ENCODE measurements around the gene NTF4. TPM values are rescaled to one million over a fixed set of nuclear protein-coding genes. Genes with fewer than 3 reads are reported as not detected.
"Not testable (repeated sequence)": the region's sequence is repeated elsewhere in the genome, so short reads cannot be mapped to it uniquely, and the experiment has no call there.

Gene NTF4
- polyA plus RNA-seq, 1 of the 3 experiments (the other 2 are of a cell fraction) = 0.66 TPM

GRCh38 chr19:49043548-49043947 lies 21.1 kb downstream of the NTF4 start, which contains the start of gene CGB5:
TSS of gene CGB5 (plus strand) at chr19:49043848. CDS start at chr19:49044210, 362 bp downstream.
- H3K9ac ChIP-seq; H3K4me1 ChIP-seq (ENCODE audit: control insufficient read depth in 1 of 2, insufficient read depth in 2 of 2, low read depth in 1 of 2, low read length in 1 of 2); H3K4me2 ChIP-seq; H2AFZ ChIP-seq (ENCODE audit: low read depth); H3K36me3 ChIP-seq (replicated peaks in 1 of 2; ENCODE audit: control insufficient read depth in 1 of 2, insufficient read depth in 2 of 2, low read length in 1 of 2); H3K9me2 ChIP-seq; H3F3A ChIP-seq (replicated peaks; ENCODE audit: insufficient read depth); H3K4me3 ChIP-seq (ENCODE audit: low read depth in 2 of 2, low read length in 1 of 2); H3K79me2 ChIP-seq (ENCODE audit: insufficient read depth); H3K9me3 ChIP-seq; H3K27me3 ChIP-seq (ENCODE audit: insufficient read depth); DNase-seq; CTCF ChIA-PET; H4K20me1 ChIP-seq (ENCODE audit: insufficient read depth); H3K27ac ChIP-seq (ENCODE audit: low read depth in 2 of 2, low read length in 1 of 2); POLR2A ChIA-PET: not testable (repeated sequence)
- 57% methylated on average over 13 of the region's 15 CpGs for WGBS (ENCODE audit: low lambda C conversion rate)

- H3K27me3 ChIP-seq (ENCODE audit: insufficient read depth); H3K9me2 ChIP-seq; H3K4me3 ChIP-seq (ENCODE audit: low read depth in 2 of 2, low read length in 1 of 2); H3K9me3 ChIP-seq; H2AFZ ChIP-seq (ENCODE audit: low read depth); POLR2A ChIA-PET; H3F3A ChIP-seq (replicated peaks; ENCODE audit: insufficient read depth); H3K4me1 ChIP-seq (ENCODE audit: control insufficient read depth in 1 of 2, insufficient read depth in 2 of 2, low read depth in 1 of 2, low read length in 1 of 2); H3K36me3 ChIP-seq (replicated peaks in 1 of 2; ENCODE audit: control insufficient read depth in 1 of 2, insufficient read depth in 2 of 2, low read length in 1 of 2); H3K27ac ChIP-seq (ENCODE audit: low read depth in 2 of 2, low read length in 1 of 2); H4K20me1 ChIP-seq (ENCODE audit: insufficient read depth); H3K4me2 ChIP-seq; H3K79me2 ChIP-seq (ENCODE audit: insufficient read depth); DNase-seq; H3K9ac ChIP-seq: not testable (repeated sequence)
- 64% methylated on average over 1 of the region's 4 CpGs for WGBS (ENCODE audit: low lambda C conversion rate)
- CTCF ChIA-PET = interaction anchor here (0.7 to 1.1 kb wide), 2 partner anchors 156 to 1465 kb away, joined by 3 read pairs; no protein-coding TSS in a partner anchor
Measured at GRCh38 chr19:49042666-49043065, 22.0 kb downstream of the NTF4 start.

- H3K9me3 ChIP-seq = no peaks in the 10 kb centered on the region
- H3K4me3 ChIP-seq (ENCODE audit: low read depth in 2 of 2, low read length in 1 of 2) = no peak overlapping the region
- no peaks in the 10 kb centered on the region for H3K27me3 ChIP-seq (ENCODE audit: insufficient read depth)
- no peak overlapping the region; the same call in 1 of the 2 replicates for H2AFZ ChIP-seq (ENCODE audit: low read depth)
- no peaks in the 10 kb centered on the region for H3K4me1 ChIP-seq (ENCODE audit: control insufficient read depth in 1 of 2, insufficient read depth in 2 of 2, low read depth in 1 of 2, low read length in 1 of 2)
- no peak for DNase-seq
- no peak overlapping the region; a peak in 1 of 4 replicates for H3K27ac ChIP-seq (ENCODE audit: low read depth in 2 of 2, low read length in 1 of 2)
- H3K36me3 ChIP-seq (replicated peaks in 1 of 2; ENCODE audit: control insufficient read depth in 1 of 2, insufficient read depth in 2 of 2, low read length in 1 of 2) = no peaks in the 10 kb centered on the region
- TF ChIP-seq GABPA (IDR thresholded peaks at IDR 0.05; ENCODE audit: low read depth) (no peak), SIN3A (IDR thresholded peaks at IDR 0.05; ENCODE audit: borderline replicate concordance, low read depth, low read length) (no peak), JUND (IDR thresholded peaks at IDR 0.05) (no peak), MEF2A (IDR thresholded peaks at IDR 0.05; ENCODE audit: borderline replicate concordance, low read depth) (no peak), EZH2phosphoT487 (IDR thresholded peaks at IDR 0.05; ENCODE audit: borderline replicate concordance, low read depth) (no peak), NFIC (IDR thresholded peaks at IDR 0.05; ENCODE audit: borderline replicate concordance) (no peak), CTCF (IDR thresholded peaks at IDR 0.05) (no peak), FOXM1 (IDR thresholded peaks at IDR 0.05; ENCODE audit: low read depth) (no peak), ELF1 (IDR thresholded peaks at IDR 0.05) (no peak), RAD21 (IDR thresholded peaks at IDR 0.05; ENCODE audit: low read length) (no peak), SMC3 (IDR thresholded peaks at IDR 0.05; ENCODE audit: low read depth, low read length) (no peak), MAX (IDR thresholded peaks at IDR 0.05; ENCODE audit: low read depth) (no peak), ZBTB33 (IDR thresholded peaks at IDR 0.05; ENCODE audit: borderline replicate concordance, low read depth) (no peak), GATA2 (CRISPR knock-in tag; IDR thresholded peaks at IDR 0.05) (no peak), USF1 (IDR thresholded peaks at IDR 0.05; ENCODE audit: borderline replicate concordance, low read depth) (no peak)
- ChIA-PET CTCF (interaction anchor here (1.1 kb wide), 1 partner anchor 156 kb away, joined by 3 read pairs; no protein-coding TSS in a partner anchor), POLR2A (no interaction called here)
- no peak overlapping the region for H3K9ac ChIP-seq
- no peaks in the 10 kb centered on the region for H3K79me2 ChIP-seq (ENCODE audit: insufficient read depth)
- no peak overlapping the region for H3K4me2 ChIP-seq
- H3F3A ChIP-seq (replicated peaks; ENCODE audit: insufficient read depth) = no peaks in the 10 kb centered on the region
- no peaks in the 10 kb centered on the region for H3K9me2 ChIP-seq
- no peaks in the 10 kb centered on the region for H4K20me1 ChIP-seq (ENCODE audit: insufficient read depth)
- WGBS (ENCODE audit: low lambda C conversion rate) = 44% methylated on average over 14 of the region's 17 CpGs
Measured at GRCh38 chr19:49042177-49042576, 22.4 kb downstream of the NTF4 start.

Measured in SK-N-SH (cell line).